OCI-LY7 (cell line): ENCODE results near the gene TRPM3. TPM values are rescaled to one million over a fixed set of nuclear protein-coding genes. Genes with fewer than 3 reads are reported as not detected.

Experiments used
- BruUV-seq: library from RNA; stranded (reverse); fragments of 400-500 nt; replicated peaks from 2 replicates; lab custom pipeline; 2021; lab: Mats Ljungman, UMichigan
- CTCF ChIA-PET: fragments of 300-600 bp; sonication (Branson Sonifier 250); formaldehyde crosslinking; loops from one replicate; lab custom pipeline; 2022; ENCODE audit warnings: antibody characterized with exemption; ENCODE audit not compliant: unreplicated experiment; lab: Charles Lee
- POLR2A ChIA-PET: fragments of 300-600 bp; sonication (Branson Sonifier 250); formaldehyde crosslinking; loops from one replicate; lab custom pipeline; 2022; ENCODE audit warnings: antibody characterized with exemption; lab: Charles Lee
- DNase-seq: peaks from one replicate; pipeline ENCODE4 v3.0.0-alpha.2; 2015; ENCODE audit warnings: low spot score
- H2AFZ ChIP-seq: fragments of 200-600 bp; sonication (generic), shearing (Covaris generic); 2 replicates; pipeline ENCODE4 v1.6.1; 2014; ENCODE audit warnings: mild to moderate bottlenecking, antibody characterized with exemption, low read length, moderate library complexity
- H3K27ac ChIP-seq: fragments of 200-600 bp; sonication (generic); 2 replicates; pipeline ENCODE4 v1.5.1; 2014; ENCODE audit warnings: mixed run types, low read depth, mild to moderate bottlenecking, moderate library complexity, low read length, inconsistent platforms; ENCODE audit not compliant: poor library complexity, severe bottlenecking
- H3K36me3 ChIP-seq: fragments of 200-600 bp; sonication (generic); 2 replicates; pipeline ENCODE4 v1.6.1; 2014; ENCODE audit warnings: mild to moderate bottlenecking, antibody characterized with exemption, low read length, moderate library complexity, mixed read lengths; ENCODE audit not compliant: insufficient read depth
- H3K4me1 ChIP-seq: fragments of 200-600 bp; sonication (generic); 2 replicates; pipeline ENCODE4 v1.5.1; 2014; ENCODE audit warnings: mild to moderate bottlenecking, low read length; ENCODE audit not compliant: insufficient read depth, poor library complexity, severe bottlenecking
- H3K4me2 ChIP-seq: fragments of 200-600 bp; sonication (generic); 2 replicates; pipeline ENCODE4 v1.6.1; 2014; ENCODE audit warnings: mild to moderate bottlenecking, low read length
- H3K4me3 ChIP-seq: fragments of 200-600 bp; sonication (generic); 2 replicates; pipeline ENCODE4 v1.5.1; 2014; ENCODE audit warnings: mild to moderate bottlenecking, low read depth, low read length; ENCODE audit not compliant: poor library complexity, severe bottlenecking
- H3K79me2 ChIP-seq: fragments of 200-600 bp; sonication (generic); 2 replicates; pipeline ENCODE4 v1.6.1; 2016; ENCODE audit warnings: low read depth, mild to moderate bottlenecking, low read length, moderate library complexity, mixed read lengths; ENCODE audit not compliant: insufficient read depth
- H3K9me2 ChIP-seq: fragments of 200-600 bp; sonication (generic); 2 replicates; pipeline ENCODE4 v1.6.1; 2016; ENCODE audit warnings: mild to moderate bottlenecking, low read length, mixed read lengths; ENCODE audit not compliant: insufficient read depth
- H3K9me3 ChIP-seq: fragments of 200-600 bp; sonication (generic); 2 replicates; pipeline ENCODE4 v1.6.1; 2014; ENCODE audit warnings: mild to moderate bottlenecking, mixed run types, low read length, mixed read lengths
- H4K20me1 ChIP-seq: fragments of 200-600 bp; sonication (generic); 2 replicates; pipeline ENCODE4 v1.6.1; 2014; ENCODE audit warnings: mild to moderate bottlenecking, antibody characterized with exemption, low read length, moderate library complexity, mixed read lengths; ENCODE audit not compliant: insufficient read depth
- CTCF ChIP-seq: fragments of 200-600 bp; sonication (generic); conservative IDR thresholded peaks from 2 replicates; pipeline ENCODE4 v1.5.1; 2014; ENCODE audit warnings: mild to moderate bottlenecking, antibody characterized with exemption, low read length, moderate library complexity, mixed read lengths
- EZH2phosphoT487 ChIP-seq: fragments of 200-600 bp; sonication (generic); IDR thresholded peaks from 2 replicates; pipeline ENCODE4 v1.6.1; 2018; ENCODE audit warnings: low read depth, borderline replicate concordance, mild to moderate bottlenecking, mixed run types, antibody characterized with exemption, low read length, moderate library complexity, mixed read lengths
- intact Hi-C: fragments of 100-400 bp; cut with micrococcal nuclease; formaldehyde crosslinking; loops from one replicate; pipeline ENCODE4 v1.10.0; 2022; ENCODE audit not compliant: unreplicated experiment
- total RNA-seq, 2 experiments: library from RNA; depleted of rRNA in 1 of 2; stranded (reverse); fragments of >200 nt in 1 of 2; shearing (Covaris generic) in 1 of 2; gene quantifications; 2 replicates each; pipeline ENCODE4 v1.2.3, GENCODE V29; 2014 to 2022

TRPM3 gene
- total RNA-seq, 2 experiments from 2014 or later: not detected

GRCh38 chr9:70496244-70496643 lies 625.2 kb downstream of the TRPM3 start:
- H3K4me1 ChIP-seq: no peaks in the 10 kb centered on the region
- no peaks in the 10 kb centered on the region for H3K36me3 ChIP-seq
- H3K9me3 ChIP-seq: no peaks in the 10 kb centered on the region
- H3K27ac ChIP-seq: no peak overlapping the region
- intact Hi-C loops: no loop called here
- BruUV-seq: no TSS peak
- no peak for DNase-seq
- CTCF ChIA-PET: no interaction called here
- no peak overlapping the region for H3K4me2 ChIP-seq
- POLR2A ChIA-PET: interaction anchor here (0.5 kb wide), 1 partner anchor 1959 kb away, joined by 3 read pairs; no protein-coding TSS in a partner anchor
- no peak overlapping the region for H3K4me3 ChIP-seq
- no peaks in the 10 kb centered on the region for H4K20me1 ChIP-seq
- TF ChIP-seq CTCF (no peak), EZH2phosphoT487 (no peak)
- H3K79me2 ChIP-seq: no peaks in the 10 kb centered on the region
- H2AFZ ChIP-seq: no peak overlapping the region
- no peaks in the 10 kb centered on the region for H3K9me2 ChIP-seq

GRCh38 chr9:70495514-70495913 lies 625.9 kb downstream of the TRPM3 start:
- H3K4me1 ChIP-seq: no peaks in the 10 kb centered on the region
- H3K9me3 ChIP-seq: no peaks in the 10 kb centered on the region
- H3K27ac ChIP-seq: no peak overlapping the region
- no peak overlapping the region for H3K4me3 ChIP-seq
- intact Hi-C loops: no loop called here
- ChIA-PET CTCF (no interaction called here), POLR2A (interaction anchor here (0.6 to 0.8 kb wide), 3 partner anchors 9 to 130 kb away, joined by 3 to 4 read pairs (median 3); no protein-coding TSS in a partner anchor)
- no peaks in the 10 kb centered on the region for H3K79me2 ChIP-seq
- BruUV-seq: no TSS peak
- no peak for DNase-seq
- TF ChIP-seq EZH2phosphoT487 (no peak), CTCF (no peak)
- H3K9me2 ChIP-seq: no peaks in the 10 kb centered on the region
- H4K20me1 ChIP-seq: no peaks in the 10 kb centered on the region
- no peaks in the 10 kb centered on the region for H3K36me3 ChIP-seq
- H3K4me2 ChIP-seq: no peak overlapping the region
- H2AFZ ChIP-seq: peak overlapping the region; percentile 19; the same call in 1 of the 2 replicates

GRCh38 chr9:70494221-70494620 lies 627.2 kb downstream of the TRPM3 start:
- no peak overlapping the region for H3K4me3 ChIP-seq
- H3K4me2 ChIP-seq: no peak overlapping the region
- no peaks in the 10 kb centered on the region for H3K79me2 ChIP-seq
- no peaks in the 10 kb centered on the region for H3K36me3 ChIP-seq
- no peak for DNase-seq
- no peaks in the 10 kb centered on the region for H3K4me1 ChIP-seq
- POLR2A ChIA-PET: no interaction called here
- no peak overlapping the region for H2AFZ ChIP-seq
- BruUV-seq: no TSS peak
- no peak overlapping the region for H3K27ac ChIP-seq
- no peaks in the 10 kb centered on the region for H3K9me3 ChIP-seq
- CTCF ChIA-PET: interaction anchor here (0.6 kb wide), 1 partner anchor 99 kb away, joined by 3 read pairs; no protein-coding TSS in a partner anchor
- H4K20me1 ChIP-seq: no peaks in the 10 kb centered on the region
- H3K9me2 ChIP-seq: no peaks in the 10 kb centered on the region
- no peak for TF ChIP-seq CTCF
- TF ChIP-seq EZH2phosphoT487: no peak
- intact Hi-C loops: no loop called here
